ENCODE data around the gene RPRML. TPM values are rescaled to one million over a fixed set of nuclear protein-coding genes. Genes with fewer than 3 reads are reported as not detected.

Gene RPRML
- total and polyA plus RNA-seq, 2 donors (not counting 1 experiment from before 2014, with no cell fraction given) = not detected

GRCh38 chr17:46928467-46929261 is 50.4 kb downstream of the RPRML start:
- peaks cover 2% of the 10 kb centered on the region for H3K4me1 ChIP-seq (ENCODE audit: control insufficient read depth, extremely low read depth, insufficient read depth, low read length)
- no peak for TF ChIP-seq EZH2 (IDR thresholded peaks at IDR 0.05; ENCODE audit: low read length, missing control alignments)
- TF ChIP-seq, protein P1, sequence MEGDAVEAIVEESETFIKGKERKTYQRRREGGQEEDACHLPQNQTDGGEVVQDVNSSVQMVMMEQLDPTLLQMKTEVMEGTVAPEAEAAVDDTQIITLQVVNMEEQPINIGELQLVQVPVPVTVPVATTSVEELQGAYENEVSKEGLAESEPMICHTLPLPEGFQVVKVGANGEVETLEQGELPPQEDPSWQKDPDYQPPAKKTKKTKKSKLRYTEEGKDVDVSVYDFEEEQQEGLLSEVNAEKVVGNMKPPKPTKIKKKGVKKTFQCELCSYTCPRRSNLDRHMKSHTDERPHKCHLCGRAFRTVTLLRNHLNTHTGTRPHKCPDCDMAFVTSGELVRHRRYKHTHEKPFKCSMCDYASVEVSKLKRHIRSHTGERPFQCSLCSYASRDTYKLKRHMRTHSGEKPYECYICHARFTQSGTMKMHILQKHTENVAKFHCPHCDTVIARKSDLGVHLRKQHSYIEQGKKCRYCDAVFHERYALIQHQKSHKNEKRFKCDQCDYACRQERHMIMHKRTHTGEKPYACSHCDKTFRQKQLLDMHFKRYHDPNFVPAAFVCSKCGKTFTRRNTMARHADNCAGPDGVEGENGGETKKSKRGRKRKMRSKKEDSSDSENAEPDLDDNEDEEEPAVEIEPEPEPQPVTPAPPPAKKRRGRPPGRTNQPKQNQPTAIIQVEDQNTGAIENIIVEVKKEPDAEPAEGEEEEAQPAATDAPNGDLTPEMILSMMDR (conservative IDR thresholded peaks at IDR 0.05 in 1 of 2, IDR thresholded peaks at IDR 0.05 in 1 of 2; ENCODE audit: low read depth in 1 of 2, low read length in 2 of 2) = no peak
- peaks cover 8% of the 10 kb centered on the region for H3K36me3 ChIP-seq (ENCODE audit: control insufficient read depth, insufficient read depth, low read length)
- H3K4me2 ChIP-seq (ENCODE audit: extremely low read depth, insufficient read depth, low read length) = peak overlapping the region; percentile 8
- DNase-seq (ENCODE audit: low read depth in 2 of 2) = no peak
- H2AFZ ChIP-seq (ENCODE audit: low read length) = no peak overlapping the region
- no peak overlapping the region for H3K9ac ChIP-seq (ENCODE audit: insufficient read depth, low read length)
- no peaks in the 10 kb centered on the region for H3K27me3 ChIP-seq (ENCODE audit: control insufficient read depth, insufficient read depth, low read length)
- H3K9me3 ChIP-seq (ENCODE audit: control insufficient read depth, insufficient read depth, low read depth, low read length) = no peaks in the 10 kb centered on the region
- peaks cover 2% of the 10 kb centered on the region for H4K20me1 ChIP-seq (ENCODE audit: control insufficient read depth, extremely low read depth, insufficient read depth, low read length)
- H3K4me3 ChIP-seq (replicated peaks in 1 of 4; ENCODE audit: control extremely low read depth in 1 of 4, insufficient read depth in 1 of 4, low read depth in 3 of 4, low read length in 4 of 4) = no peak overlapping the region
- peaks cover 60% of the 10 kb centered on the region for H3K79me2 ChIP-seq (ENCODE audit: control insufficient read depth, insufficient read depth, low read length)
- no peak overlapping the region for H3K27ac ChIP-seq (ENCODE audit: insufficient read depth, low read length)

Other genes with a start within 250 kb of the RPRML start
- gene WNT3, start 160.6 kb downstream of the RPRML start, total RNA-seq = 0.77 and 1.3 TPM in 2 replicates
- 0.94 and 1.5 TPM in 2 replicates for gene WNT3, start 160.6 kb downstream of the RPRML start, polyA plus RNA-seq
- not detected in 2 replicates for gene WNT9B, start 127.7 kb downstream of the RPRML start, total RNA-seq
- not detected in 2 replicates for gene WNT9B, start 127.7 kb downstream of the RPRML start, polyA plus RNA-seq
- 42.1 and 49.5 TPM in 2 replicates for gene GOSR2, start 56.1 kb downstream of the RPRML start, total RNA-seq
- gene GOSR2, start 56.1 kb downstream of the RPRML start, polyA plus RNA-seq = 59.8 and 72.8 TPM in 2 replicates
- gene CDC27, start 210.0 kb upstream of the RPRML start, total RNA-seq = 81.9 and 106 TPM in 2 replicates
- 137 TPM in 2 replicates for gene CDC27, start 210.0 kb upstream of the RPRML start, polyA plus RNA-seq
- not detected in 2 replicates for gene MYL4, start 230.1 kb upstream of the RPRML start, total RNA-seq
- 0.16 and 1.3 TPM in 2 replicates for gene MYL4, start 230.1 kb upstream of the RPRML start, polyA plus RNA-seq